PC-9 (cell line): ENCODE measurements around the gene TRIM37. TPM values are rescaled to one million over a fixed set of nuclear protein-coding genes. Genes with fewer than 3 reads are reported as not detected.
A peak's percentile ranks its signal among the peaks of the same experiment; 100 is the strongest.

ENCODE experiments used
- BruUV-seq: library from RNA; stranded (reverse); fragments of 400-500 nt; replicated peaks from 2 replicates; lab custom pipeline; 2021; lab: Mats Ljungman, UMichigan
- CTCF ChIA-PET: fragments of 300-600 bp; sonication (Branson Sonifier 250); formaldehyde crosslinking; loops from one replicate; lab custom pipeline; 2022; ENCODE audit warnings: antibody characterized with exemption; lab: Charles Lee
- POLR2A ChIA-PET: fragments of 300-600 bp; sonication (Branson Sonifier 250); formaldehyde crosslinking; loops from one replicate; lab custom pipeline; 2022; ENCODE audit warnings: antibody characterized with exemption; ENCODE audit not compliant: unreplicated experiment; lab: Charles Lee
- DNase-seq, 2 experiments: peaks; one replicate each; pipeline versions ENCODE4 v3.0.0 to v3.0.0-alpha.2; 2015 to 2022; ENCODE audit warnings: mixed read lengths in 1 of 2
- H2AFZ ChIP-seq: fragments of 200-600 bp; sonication (generic); 2 replicates; pipeline ENCODE4 v1.8.1; 2017; ENCODE audit warnings: antibody characterized with exemption
- H3F3A ChIP-seq: fragments of 200-600 bp; sonication (generic); 2 replicates; pipeline ENCODE4 v1.8.1; 2017; ENCODE audit warnings: antibody characterized with exemption, mild to moderate bottlenecking, low read depth; ENCODE audit not compliant: insufficient read depth
- H3K27ac ChIP-seq: fragments of 200-600 bp; sonication (generic); 2 replicates; pipeline ENCODE4 v1.6.1; 2016; ENCODE audit warnings: mixed run types
- H3K27me3 ChIP-seq: fragments of 200-600 bp; sonication (generic); 2 replicates; pipeline ENCODE4 v1.6.1; 2016; ENCODE audit warnings: low read depth, mixed run types; ENCODE audit not compliant: insufficient read depth
- H3K36me3 ChIP-seq: fragments of 200-600 bp; sonication (generic); 2 replicates; pipeline ENCODE4 v1.6.1; 2016; ENCODE audit warnings: low read depth, mixed run types
- H3K4me1 ChIP-seq: fragments of 200-600 bp; sonication (generic); replicated peaks from 2 replicates; pipeline ENCODE4 v1.6.1; 2016; ENCODE audit warnings: mixed run types; ENCODE audit not compliant: insufficient read depth
- H3K4me2 ChIP-seq: fragments of 200-600 bp; sonication (generic); 2 replicates; pipeline ENCODE4 v1.6.1; 2017; ENCODE audit warnings: mixed run types
- H3K4me3 ChIP-seq: fragments of 200-600 bp; sonication (generic); 2 replicates; pipeline ENCODE4 v1.6.1; 2016; ENCODE audit warnings: mixed run types
- H3K79me2 ChIP-seq: fragments of 200-600 bp; sonication (generic); 2 replicates; pipeline ENCODE4 v1.6.1; 2017; ENCODE audit warnings: low read depth, mixed run types
- H3K9me2 ChIP-seq: fragments of 200-600 bp; sonication (generic); 2 replicates; pipeline ENCODE4 v1.8.1; 2017; ENCODE audit warnings: mild to moderate bottlenecking; ENCODE audit not compliant: insufficient read depth
- H3K9me3 ChIP-seq: fragments of 200-600 bp; sonication (generic); 2 replicates; pipeline ENCODE4 v1.8.1; 2016; ENCODE audit warnings: low read depth; ENCODE audit not compliant: insufficient read depth
- H4K20me1 ChIP-seq: fragments of 200-600 bp; sonication (generic); 2 replicates; pipeline ENCODE4 v1.8.1; 2017; ENCODE audit not compliant: insufficient read depth
- EZH2 ChIP-seq: fragments of 200-600 bp; sonication (generic); IDR thresholded peaks from 2 replicates; pipeline ENCODE4 v1.8.0; 2017; ENCODE audit warnings: antibody characterized with exemption, low read depth
- intact Hi-C: fragments of 100-400 bp; cut with micrococcal nuclease; formaldehyde crosslinking; loops from one replicate; pipeline ENCODE4 v1.10.0; 2022; ENCODE audit not compliant: unreplicated experiment
- microRNA-seq: library from miRNA; unstranded; fragments of <30 nt; microRNA quantifications from one replicate; pipeline ENCODE4 v1.2.0, GENCODE V29; 2021; ENCODE audit warnings: borderline number of aligned reads, borderline replicate concordance
- total RNA-seq: library from RNA; stranded (reverse); gene quantifications from 2 replicates; pipeline ENCODE4 v1.2.3, GENCODE V29; 2021
- TF ChIP-seq, protein P1 (sequence below): fragments of 200-600 bp; sonication (generic); conservative IDR thresholded peaks from 2 replicates; pipeline ENCODE4 v1.6.1; 2017; ENCODE audit warnings: mixed run types, antibody characterized with exemption, mild to moderate bottlenecking, moderate library complexity

TRIM37 gene
- total RNA-seq, 1 experiment from 2014 or later = 24.6 TPM

DNA sequence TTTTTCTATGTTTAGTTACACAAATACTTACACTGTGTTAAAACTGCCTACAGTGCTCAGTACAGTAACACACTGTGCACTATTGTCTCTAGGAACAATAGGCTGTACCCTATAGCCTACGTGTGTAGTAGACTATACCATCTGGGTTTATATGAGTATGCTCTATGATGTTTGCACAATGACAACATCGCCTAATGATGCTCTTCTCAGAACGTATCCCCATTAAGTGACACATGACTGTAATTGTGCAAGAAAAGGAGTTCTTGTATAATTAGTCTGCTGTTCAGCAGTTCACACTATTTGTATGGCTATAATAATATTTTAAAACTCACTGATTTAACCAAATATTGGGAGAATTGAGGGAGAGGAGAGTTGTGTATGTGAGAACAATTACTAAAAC lies 173.7 kb downstream of the TRIM37 start:
- Histone ChIP-seq H3K79me2 (no peaks in the 10 kb centered on the region), H3K9me2 (no peaks in the 10 kb centered on the region), H3K4me1 (no peaks in the 10 kb centered on the region), H3K4me3 (no peak overlapping the region), H3K36me3 (no peaks in the 10 kb centered on the region), H2AFZ (no peak overlapping the region), H3K4me2 (no peak overlapping the region), H4K20me1 (no peaks in the 10 kb centered on the region; the same call in 1 of the 2 replicates), H3K9me3 (no peaks in the 10 kb centered on the region), H3K27me3 (no peaks in the 10 kb centered on the region), H3K27ac (no peak overlapping the region), H3F3A (no peaks in the 10 kb centered on the region)
- TF ChIP-seq, protein P1, sequence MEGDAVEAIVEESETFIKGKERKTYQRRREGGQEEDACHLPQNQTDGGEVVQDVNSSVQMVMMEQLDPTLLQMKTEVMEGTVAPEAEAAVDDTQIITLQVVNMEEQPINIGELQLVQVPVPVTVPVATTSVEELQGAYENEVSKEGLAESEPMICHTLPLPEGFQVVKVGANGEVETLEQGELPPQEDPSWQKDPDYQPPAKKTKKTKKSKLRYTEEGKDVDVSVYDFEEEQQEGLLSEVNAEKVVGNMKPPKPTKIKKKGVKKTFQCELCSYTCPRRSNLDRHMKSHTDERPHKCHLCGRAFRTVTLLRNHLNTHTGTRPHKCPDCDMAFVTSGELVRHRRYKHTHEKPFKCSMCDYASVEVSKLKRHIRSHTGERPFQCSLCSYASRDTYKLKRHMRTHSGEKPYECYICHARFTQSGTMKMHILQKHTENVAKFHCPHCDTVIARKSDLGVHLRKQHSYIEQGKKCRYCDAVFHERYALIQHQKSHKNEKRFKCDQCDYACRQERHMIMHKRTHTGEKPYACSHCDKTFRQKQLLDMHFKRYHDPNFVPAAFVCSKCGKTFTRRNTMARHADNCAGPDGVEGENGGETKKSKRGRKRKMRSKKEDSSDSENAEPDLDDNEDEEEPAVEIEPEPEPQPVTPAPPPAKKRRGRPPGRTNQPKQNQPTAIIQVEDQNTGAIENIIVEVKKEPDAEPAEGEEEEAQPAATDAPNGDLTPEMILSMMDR = no peak
- no peak for TF ChIP-seq EZH2
- intact Hi-C loops = no loop called here
- peak in 1 of 2 experiments; percentile 32 for DNase-seq
- CTCF ChIA-PET = no interaction called here
- POLR2A ChIA-PET = no interaction called here
- BruUV-seq = no TSS peak

Small RNAs within 50 kb of the gene (microRNA-seq; reads per million reads assigned to microRNA genes)
- 1,346 reads per million, percentile 78 among the genes with 10 or more reads in this experiment for gene MIR301A
- 2,333 reads per million, percentile 82 among the genes with 10 or more reads in this experiment for gene MIR454

Other genes with a start within 250 kb of the TRIM37 start
- 48.9 and 65.6 TPM in 2 replicates for gene SKA2, start 48.3 kb upstream of the TRIM37 start, total RNA-seq
- 87.9 and 109 TPM in 2 replicates for gene PRR11, start 48.9 kb upstream of the TRIM37 start, total RNA-seq
- 14.4 and 15.2 TPM in 2 replicates for gene SMG8, start 103.2 kb upstream of the TRIM37 start, total RNA-seq
- 3.1 and 3.4 TPM in 2 replicates for gene GDPD1, start 113.6 kb upstream of the TRIM37 start, total RNA-seq
- gene YPEL2, start 224.8 kb upstream of the TRIM37 start, total RNA-seq = 11.6 and 12.9 TPM in 2 replicates